Measurements from ENCODE around the gene ZNF624.
"Not testable (repeated sequence)": the region's sequence is repeated elsewhere in the genome, so short reads cannot be mapped to it uniquely, and the experiment has no call there.

The ZNF624 gene

GRCh38 chr17:16653367-16654041, at the start of gene ZNF624:
ZNF624 (minus strand) TSS chr17:16653850.
- DNase-seq, result peak; percentile 98

GRCh38 chr17:16697603-16698002, 44.0 kb upstream of the ZNF624 start:
- not testable (repeated sequence) for DNase-seq

- not testable (repeated sequence) for DNase-seq
Observed at GRCh38 chr17:16690447-16690846, 36.8 kb upstream of the ZNF624 start.

- DNase-seq, result not testable (repeated sequence)
Observed at GRCh38 chr17:16689731-16690281, 36.2 kb upstream of the ZNF624 start, which contains the start of gene CCDC144A. CCDC144A (plus strand) TSS chr17:16690241; CDS start chr17:16690401, 160 bp downstream.

GRCh38 chr17:16687151-16687550, 33.5 kb upstream of the ZNF624 start:
- DNase-seq, result not testable (repeated sequence)

GRCh38 chr17:16686019-16686418, 32.4 kb upstream of the ZNF624 start:
- not testable (repeated sequence) for DNase-seq

GRCh38 chr17:16683290-16684138, 29.9 kb upstream of the ZNF624 start:
- peak; percentile 68 for DNase-seq

GRCh38 chr17:16676676-16677268, 23.1 kb upstream of the ZNF624 start:
- no peak for DNase-seq

GRCh38 chr17:16666907-16667636, 13.4 kb upstream of the ZNF624 start:
- DNase-seq, result peak; percentile 2

GRCh38 chr17:16666553-16666906, 12.9 kb upstream of the ZNF624 start:
- not testable (repeated sequence) for DNase-seq

GRCh38 chr17:16662936-16663335, 9.3 kb upstream of the ZNF624 start:
- no peak for DNase-seq

- DNase-seq, result no peak
Observed at GRCh38 chr17:16661217-16661616, 7.6 kb upstream of the ZNF624 start.

GRCh38 chr17:16652847-16653366, 743 bp downstream of the ZNF624 start:
- DNase-seq, result peak; percentile 67

GRCh38 chr17:16652252-16652651, 1.4 kb downstream of the ZNF624 start:
- no peak for DNase-seq

GRCh38 chr17:16649585-16649984, 4.1 kb downstream of the ZNF624 start:
- no peak for DNase-seq

- DNase-seq, result no peak
Observed at GRCh38 chr17:16639438-16639837, 14.2 kb downstream of the ZNF624 start.

- DNase-seq, result no peak
Observed at GRCh38 chr17:16623282-16623681, 30.4 kb downstream of the ZNF624 start.

GRCh38 chr17:16622540-16623277, 30.9 kb downstream of the ZNF624 start:
- no peak for DNase-seq

- no peak for DNase-seq
Observed at GRCh38 chr17:16617481-16618060, 36.1 kb downstream of the ZNF624 start.

GRCh38 chr17:16599537-16599936, 54.1 kb downstream of the ZNF624 start:
- DNase-seq, result no peak
